Measurements from ENCODE around the gene IKZF3. TPM values are rescaled to one million over a fixed set of nuclear protein-coding genes. Genes with fewer than 3 reads are reported as not detected.

IKZF3 gene
- total and polyA plus RNA-seq, 10 of the 15 experiments (the other 5 are each of a cell fraction or from before 2014, with no cell fraction given): 5.5 to 98.2 (median 47.6) TPM

DNA sequence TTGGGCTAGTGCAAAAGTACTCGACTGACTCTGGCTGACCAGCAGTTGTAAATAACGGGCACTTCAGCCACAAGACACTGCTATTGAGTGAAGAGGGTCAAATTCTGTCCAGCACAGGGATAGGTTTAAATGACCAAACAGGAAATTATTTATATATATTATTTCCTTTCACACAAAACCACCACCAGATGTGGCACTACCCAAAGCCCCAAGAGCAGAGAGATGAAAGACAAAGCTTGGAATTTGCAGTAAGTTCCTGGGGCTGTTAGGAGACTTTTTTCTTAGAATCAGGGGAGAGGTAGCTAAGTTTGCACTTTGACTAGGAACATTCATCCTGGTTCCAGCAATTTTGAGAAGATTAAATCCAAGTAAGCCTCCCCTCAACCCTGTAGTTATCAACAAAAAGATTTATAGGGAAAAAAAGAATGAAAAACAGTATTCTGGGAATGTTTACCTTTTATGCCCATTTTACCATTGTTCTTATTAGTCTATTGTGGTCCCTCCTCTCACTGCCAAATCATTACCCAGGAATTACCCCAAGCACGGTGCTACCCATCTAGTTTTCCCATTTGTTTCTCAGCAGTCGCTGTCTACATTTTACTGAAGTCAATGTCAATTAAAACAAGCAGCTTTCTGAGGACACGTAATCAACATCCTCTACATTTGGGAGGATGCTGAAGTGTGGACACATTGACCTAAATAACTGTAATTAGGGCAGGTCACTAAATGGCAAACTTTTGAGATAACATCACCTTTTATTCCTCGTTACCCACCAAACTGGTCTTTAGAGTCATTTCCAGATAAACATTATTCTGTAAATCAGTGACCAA is 82.9 kb downstream of the IKZF3 start:
- H3K27me3 ChIP-seq (replicated peaks in 1 of 2; ENCODE audit: control insufficient read depth in 2 of 2, insufficient read depth in 2 of 2, low read length in 1 of 2): no peaks in the 10 kb centered on the region
- peaks cover 27% of the 10 kb centered on the region for H3K4me1 ChIP-seq (ENCODE audit: control insufficient read depth, insufficient read depth, low read length)
- ChIA-PET RAD21 (ENCODE audit: unreplicated experiment) (interaction anchor here (0.9 to 3.2 kb wide), 7 partner anchors 10 to 199 kb away, joined by 3 to 17 read pairs (median 4); partner anchors contain the start of gene PSMD3), CTCF (interaction anchor here (1.0 to 5.7 kb wide), 8 partner anchors 11 to 179 kb away, joined by 3 to 38 read pairs (median 4); no protein-coding TSS in a partner anchor), POLR2A (interaction anchor here (0.6 to 3.9 kb wide), 7 partner anchors 8 to 101 kb away, joined by 3 to 18 read pairs (median 3); no protein-coding TSS in a partner anchor), SMC1A (ENCODE audit: uncharacterized antibody, unreplicated experiment) (interaction anchor here (0.6 to 6.5 kb wide), 17 partner anchors 11 to 80 kb away, joined by 3 to 54 read pairs (median 3); no protein-coding TSS in a partner anchor)
- H3K9me3 ChIP-seq (replicated peaks; ENCODE audit: control insufficient read depth, insufficient read depth, low read length): no peaks in the 10 kb centered on the region; the same call in 2 of the 3 replicates
- peaks cover 74% of the 10 kb centered on the region for H3K79me2 ChIP-seq (ENCODE audit: control insufficient read depth, insufficient read depth, low read length)
- H3K9ac ChIP-seq (ENCODE audit: control insufficient read depth, insufficient read depth, low read length): no peak overlapping the region
- H3K4me3 ChIP-seq: no peak overlapping the region
- TF ChIP-seq NFYA (IDR thresholded peaks at IDR 0.05; ENCODE audit: borderline replicate concordance, low read depth, low read length) (no peak), GABPA (IDR thresholded peaks at IDR 0.05; ENCODE audit: low read depth) (no peak), BCLAF1 (IDR thresholded peaks at IDR 0.05) (no peak), CEBPZ (IDR thresholded peaks at IDR 0.05; ENCODE audit: low read depth, low read length) (no peak), RFX5 (IDR thresholded peaks at IDR 0.05; ENCODE audit: low read depth, low read length) (no peak)
- TF ChIP-seq, protein P1, sequence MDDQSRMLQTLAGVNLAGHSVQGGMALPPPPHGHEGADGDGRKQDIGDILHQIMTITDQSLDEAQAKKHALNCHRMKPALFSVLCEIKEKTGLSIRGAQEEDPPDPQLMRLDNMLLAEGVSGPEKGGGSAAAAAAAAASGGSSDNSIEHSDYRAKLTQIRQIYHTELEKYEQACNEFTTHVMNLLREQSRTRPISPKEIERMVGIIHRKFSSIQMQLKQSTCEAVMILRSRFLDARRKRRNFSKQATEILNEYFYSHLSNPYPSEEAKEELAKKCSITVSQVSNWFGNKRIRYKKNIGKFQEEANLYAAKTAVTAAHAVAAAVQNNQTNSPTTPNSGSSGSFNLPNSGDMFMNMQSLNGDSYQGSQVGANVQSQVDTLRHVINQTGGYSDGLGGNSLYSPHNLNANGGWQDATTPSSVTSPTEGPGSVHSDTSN (IDR thresholded peaks at IDR 0.05; ENCODE audit: insufficient replicate concordance, low read depth, low read length): no peak
- intact Hi-C loops (cut with micrococcal nuclease; ENCODE audit: unreplicated experiment) (no loop called here), in situ Hi-C loops (cut with MboI) (no loop called here)
- no peak overlapping the region; the same call in 1 of the 2 replicates for H3K4me2 ChIP-seq (ENCODE audit: control insufficient read depth, insufficient read depth)
- ATAC-seq (no peak), FAIRE-seq (no peak), DNase-seq (ENCODE audit: low read depth, low spot score) (no peak)
- no TSS peak for BruUV-seq (replicated peaks)
- peak overlapping the region; percentile 46; the same call in 1 of the 2 replicates for H3K27ac ChIP-seq (ENCODE audit: control insufficient read depth, insufficient read depth)
- peaks cover 3 to 30% of the 10 kb centered on the region in 2 experiments for H3K36me3 ChIP-seq (ENCODE audit: control insufficient read depth in 2 of 2, insufficient read depth in 2 of 2, low read length in 1 of 2)
- H2AFZ ChIP-seq (ENCODE audit: control insufficient read depth, low read depth, low read length): no peak overlapping the region
- WGBS (ENCODE audit: insufficient coverage, insufficient replicate concordance, low lambda C conversion rate, missing lambda C conversion rate): 48% methylated on average over 6 of the region's 6 CpGs
- no peaks in the 10 kb centered on the region for H4K20me1 ChIP-seq (ENCODE audit: control insufficient read depth, insufficient read depth)
